ENCODE results near the gene ADORA1. TPM values are rescaled to one million over a fixed set of nuclear protein-coding genes. Genes with fewer than 3 reads are reported as not detected.

Gene ADORA1
- total and polyA plus RNA-seq, 2 of the 4 experiments (the other 2 are of a cell fraction) = 0.36 to 0.56 TPM

DNA sequence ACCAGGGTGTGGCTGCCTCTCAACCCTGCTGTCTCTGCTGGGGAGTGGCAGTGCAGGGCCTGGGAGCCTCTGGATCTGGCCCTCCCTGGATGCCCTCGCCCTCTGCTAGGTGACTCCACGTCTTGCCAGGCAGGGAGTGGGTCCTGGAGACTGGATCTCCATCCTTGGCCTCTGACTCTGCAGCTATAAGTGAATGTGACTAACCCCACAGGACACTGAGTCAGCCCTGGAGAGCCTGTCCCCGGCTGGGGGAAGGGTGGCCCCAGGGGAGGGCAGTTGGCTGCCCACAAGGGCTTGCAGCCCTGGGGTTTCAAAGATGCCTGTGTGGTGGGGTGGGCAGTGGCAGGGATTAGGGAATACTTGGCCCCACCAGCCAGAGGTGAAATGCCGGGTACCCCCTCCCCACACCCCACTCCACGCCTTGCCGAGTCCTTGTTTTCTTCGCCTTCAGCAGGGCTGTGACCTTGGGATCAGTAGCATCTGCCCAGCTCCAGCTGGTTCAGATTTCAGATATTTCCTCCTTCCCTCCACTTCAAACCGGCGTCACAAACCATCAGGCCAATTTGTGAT lies 50.0 kb downstream of the ADORA1 start:
- no TSS peak for BruUV-seq (replicated peaks)
- peak overlapping the region; percentile 65; the same call in 1 of the 2 replicates for H3K4ac ChIP-seq (ENCODE audit: low read depth, low read length)
- H4K8ac ChIP-seq (ENCODE audit: low read depth in 2 of 2, low read length in 2 of 2) = peak overlapping the region; percentile 50 to 52; a peak in 3 of 4 replicates
- H4K20me1 ChIP-seq (ENCODE audit: insufficient read depth, low read length) = no peaks in the 10 kb centered on the region
- intact Hi-C loops (cut with micrococcal nuclease) (no loop called here), dilution Hi-C loops (cut with HindIII; ENCODE audit: low sequenced_read_pairs, unreplicated experiment) (no loop called here), in situ Hi-C loops (cut with MboI; ENCODE audit: low sequenced_read_pairs) (no loop called here)
- H2BK120ac ChIP-seq (ENCODE audit: low read depth, low read length) = peak overlapping the region; percentile 52
- H2AK9ac ChIP-seq (replicated peaks; ENCODE audit: low read depth, low read length, poor library complexity) = peak overlapping the region; percentile 11
- ATAC-seq (ENCODE audit: low read depth) (peak; percentile 83), DNase-seq (peak; percentile 44)
- peak overlapping the region; percentile 74; the same call in 1 of the 2 replicates for H2BK20ac ChIP-seq (ENCODE audit: low read depth, low read length)
- no peaks in the 10 kb centered on the region for H3K79me1 ChIP-seq (ENCODE audit: low read depth in 1 of 2, low read length in 2 of 2)
- H2AFZ ChIP-seq (replicated peaks; ENCODE audit: low read length, poor library complexity) = peak overlapping the region; percentile 61
- no peak overlapping the region for H3K56ac ChIP-seq (ENCODE audit: extremely low read depth, insufficient read depth, low read length)
- H3K4me2 ChIP-seq (ENCODE audit: low read depth, low read length) = peak overlapping the region; percentile 16; the same call in 1 of the 2 replicates
- H3K4me3 ChIP-seq (ENCODE audit: insufficient read depth, low read depth, low read length) = no peak overlapping the region
- H3K23ac ChIP-seq (ENCODE audit: low read depth, low read length) = 0 out of 2 replicates have a peak overlapping the region, but pooled peaks have one; percentile 26
- no CpG with 5 or more reads among the region's 9 CpGs for WGBS, 2 experiments (ENCODE audit: extremely low coverage in 2 of 2, insufficient read length in 1 of 2)
- H3K9me3 ChIP-seq (ENCODE audit: control insufficient read depth, insufficient read depth, low read length) = no peaks in the 10 kb centered on the region
- no peak overlapping the region for H3K9ac ChIP-seq (ENCODE audit: low read depth, low read length)
- H4K91ac ChIP-seq (ENCODE audit: insufficient read depth, low read depth, low read length) = peak overlapping the region; percentile 15; the same call in 1 of the 2 replicates
- peak overlapping the region; percentile 59; the same call in 1 of the 3 replicates for H2BK15ac ChIP-seq (ENCODE audit: low read depth, low read length)
- peak overlapping the region; percentile 28 for H2BK5ac ChIP-seq (ENCODE audit: low read depth, low read length, poor library complexity, severe bottlenecking)
- TF ChIP-seq RFX5 (IDR thresholded peaks at IDR 0.05; ENCODE audit: low read depth, low read length) (no peak), POLR2A (IDR thresholded peaks at IDR 0.05; ENCODE audit: low read depth, low read length) (no peak), ELK1 (IDR thresholded peaks at IDR 0.05; ENCODE audit: borderline replicate concordance, low read depth, low read length) (no peak), RAD21 (IDR thresholded peaks at IDR 0.05; ENCODE audit: low read length) (no peak), FOS (IDR thresholded peaks at IDR 0.05; ENCODE audit: low read depth, low read length) (peak; percentile 26; the same call in 1 of the 2 replicates), MAZ (IDR thresholded peaks at IDR 0.05; ENCODE audit: borderline replicate concordance, low read depth, low read length) (0 out of 2 replicates have a peak, but pooled peaks have one; percentile 25), RCOR1 (IDR thresholded peaks at IDR 0.05; ENCODE audit: insufficient replicate concordance, low read length) (no peak)
- TF ChIP-seq, protein P1, sequence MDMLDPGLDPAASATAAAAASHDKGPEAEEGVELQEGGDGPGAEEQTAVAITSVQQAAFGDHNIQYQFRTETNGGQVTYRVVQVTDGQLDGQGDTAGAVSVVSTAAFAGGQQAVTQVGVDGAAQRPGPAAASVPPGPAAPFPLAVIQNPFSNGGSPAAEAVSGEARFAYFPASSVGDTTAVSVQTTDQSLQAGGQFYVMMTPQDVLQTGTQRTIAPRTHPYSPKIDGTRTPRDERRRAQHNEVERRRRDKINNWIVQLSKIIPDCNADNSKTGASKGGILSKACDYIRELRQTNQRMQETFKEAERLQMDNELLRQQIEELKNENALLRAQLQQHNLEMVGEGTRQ (IDR thresholded peaks at IDR 0.05; ENCODE audit: low read depth, low read length) = no peak
- no peaks in the 10 kb centered on the region; the same call in 1 of the 2 replicates for H3K27me3 ChIP-seq (ENCODE audit: control insufficient read depth, insufficient read depth, low read length)
- peak overlapping the region; percentile 24; the same call in 1 of the 2 replicates for H4K5ac ChIP-seq (ENCODE audit: low read depth, low read length)
- peak overlapping the region; percentile 24; the same call in 1 of the 2 replicates for H3K27ac ChIP-seq (ENCODE audit: insufficient read depth, low read length)
- H3K18ac ChIP-seq (ENCODE audit: low read depth, low read length) = peak overlapping the region; percentile 44; the same call in 1 of the 2 replicates
- H3K36me3 ChIP-seq (ENCODE audit: control insufficient read depth, insufficient read depth, low read length) = no peaks in the 10 kb centered on the region
- no peak overlapping the region for H3K14ac ChIP-seq (replicated peaks; ENCODE audit: low read depth, low read length)
- CTCF ChIA-PET = interaction anchor here (1.2 to 2.0 kb wide), 2 partner anchors 10 to 60 kb away, joined by 4 read pairs; no protein-coding TSS in a partner anchor
- H3K4me1 ChIP-seq (ENCODE audit: control insufficient read depth, insufficient read depth, low read length) = peaks cover 22% of the 10 kb centered on the region
- H3K9me1 ChIP-seq (ENCODE audit: insufficient read depth, low read length) = peaks cover 15% of the 10 kb centered on the region; the same call in 1 of the 2 replicates
- peak overlapping the region; percentile 43 for H2AK5ac ChIP-seq (ENCODE audit: low read depth, low read length)
- POLR2A ChIA-PET (ENCODE audit: unreplicated experiment) = no interaction called here

All from IMR-90 (cell line).